Natural killer cell (primary cell): ENCODE data around the gene CATSPERB. TPM values are rescaled to one million over a fixed set of nuclear protein-coding genes. Genes with fewer than 3 reads are reported as not detected.
"Not testable (repeated sequence)": the region's sequence is repeated elsewhere in the genome, so short reads cannot be mapped to it uniquely, and the experiment has no call there.

Source experiments
- ATAC-seq, 3 donors: fragments of 150-1000 bp in 2 of 3; fragments of 200-7000 bp in 1 of 3; cut with Tn5 transposase; 1 replicate in 1 of 3; 2 replicates in 2 of 3; pipeline ENCODE4 v1.10.0; 2021; ENCODE audit warnings: mild to moderate bottlenecking in 2 of 3, moderate library complexity in 2 of 3
- DNase-seq, 2 donors: peaks; one replicate each; pipeline versions ENCODE4 v3.0.0 to v3.0.0-alpha.2; 2013 to 2021; ENCODE audit warnings: mixed read lengths in 1 of 2
- H3K27ac ChIP-seq: one replicate; pipeline ENCODE4 v1.5.1; 2013; ENCODE audit warnings: mild to moderate bottlenecking, low read length
- H3K27me3 ChIP-seq: one replicate; pipeline ENCODE4 v1.6.1; 2013; ENCODE audit warnings: low read length; ENCODE audit not compliant: control insufficient read depth, insufficient read depth
- H3K36me3 ChIP-seq: one replicate; pipeline ENCODE4 v1.6.1; 2013; ENCODE audit warnings: low read length; ENCODE audit not compliant: control insufficient read depth, insufficient read depth
- H3K4me1 ChIP-seq: one replicate; pipeline ENCODE4 v1.6.1; 2013; ENCODE audit warnings: low read length; ENCODE audit not compliant: control insufficient read depth, insufficient read depth
- H3K4me3 ChIP-seq: one replicate; pipeline ENCODE4 v1.5.1; 2013; ENCODE audit warnings: low read length
- H3K9me3 ChIP-seq: one replicate; pipeline ENCODE4 v1.6.1; 2013; ENCODE audit warnings: low read length; ENCODE audit not compliant: control insufficient read depth, insufficient read depth
- H3K27ac Mint-ChIP-seq, 2 donors: one replicate each; pipeline ENCODE4 v1.8.0; 2022; ENCODE audit warnings: mild to moderate bottlenecking in 2 of 2, mixed read lengths in 2 of 2, moderate library complexity in 1 of 2
- H3K27me3 Mint-ChIP-seq, 2 donors: one replicate each; pipeline ENCODE4 v1.8.0; 2022; ENCODE audit warnings: low read depth in 2 of 2, mixed read lengths in 2 of 2
- H3K36me3 Mint-ChIP-seq: one replicate; pipeline ENCODE4 v1.8.0; 2022; ENCODE audit warnings: mixed read lengths
- H3K4me1 Mint-ChIP-seq, 2 donors: one replicate each; pipeline ENCODE4 v1.8.0; 2022; ENCODE audit warnings: mixed read lengths in 2 of 2
- H3K4me3 Mint-ChIP-seq: one replicate; pipeline ENCODE4 v1.8.0; 2022; ENCODE audit warnings: mild to moderate bottlenecking, moderate library complexity, mixed read lengths
- H3K9me3 Mint-ChIP-seq, 2 donors: one replicate each; pipeline ENCODE4 v1.8.0; 2022; ENCODE audit warnings: mixed read lengths in 2 of 2
- CTCF ChIP-seq: fragments of 200-600 bp; IDR thresholded peaks from one replicate; pipeline ENCODE4 v1.8.0; 2022; ENCODE audit warnings: antibody characterized with exemption
- WGBS: methylation state at CpG from one replicate; pipeline ENCODE4 v1.1.7; 2013; ENCODE audit warnings: missing lambda C conversion rate; ENCODE audit not compliant: insufficient coverage; 5-methylcytosine and 5-hydroxymethylcytosine counted together
- intact Hi-C: fragments of 100-400 bp; cut with micrococcal nuclease; formaldehyde crosslinking; loops from one replicate; pipeline ENCODE4 v1.14.2; 2022
- total RNA-seq, 4 donors: library from RNA; stranded (reverse); fragments of 120-200 nt in 1 of 4; gene quantifications; one replicate each; pipeline versions ENCODE4 v1.2.3 to v1.2.4, GENCODE V29; 2013 to 2022

CATSPERB gene
- total RNA-seq, 3 donors from 2014 or later (not counting 1 experiment from before 2014, with no cell fraction given), result 3.1 to 5.8 (median 4.2) TPM

- TF ChIP-seq CTCF, result no peak
- ATAC-seq (no peak), DNase-seq (no peak)
- H3K36me3 Mint-ChIP-seq, result no peaks in the 10 kb centered on the region
- H3K4me3 Mint-ChIP-seq, result no peak overlapping the region
- H3K4me3 ChIP-seq, result no peak overlapping the region
- intact Hi-C loops, result no loop called here
- no peaks in the 10 kb centered on the region for H3K4me1 Mint-ChIP-seq
- no peaks in the 10 kb centered on the region for H3K4me1 ChIP-seq
- H3K36me3 ChIP-seq, result no peaks in the 10 kb centered on the region
- H3K27me3 Mint-ChIP-seq, result peaks cover 3 to 8% of the 10 kb centered on the region in 2 donors
- no peaks in the 10 kb centered on the region for H3K9me3 Mint-ChIP-seq
- H3K27me3 ChIP-seq, result no peaks in the 10 kb centered on the region
- WGBS, result 100% methylated on average over 1 of the region's 1 CpG
- no peaks in the 10 kb centered on the region for H3K9me3 ChIP-seq
- no peak overlapping the region for H3K27ac Mint-ChIP-seq
- no peak overlapping the region for H3K27ac ChIP-seq
These were observed 13.5 kb upstream of the CATSPERB start for GRCh38 chr14:91745344-91745743.

- no peaks in the 10 kb centered on the region for H3K4me1 ChIP-seq
- Mint-ChIP-seq H3K36me3 (no peaks in the 10 kb centered on the region), H3K4me3 (no peak overlapping the region), H3K4me1 (no peaks in the 10 kb centered on the region), H3K27me3 (peaks cover 3 to 8% of the 10 kb centered on the region in 2 donors), H3K27ac (no peak overlapping the region), H3K9me3 (no peaks in the 10 kb centered on the region)
- no peak for DNase-seq
- WGBS, result 65% methylated on average over 2 of the region's 2 CpGs
- no peaks in the 10 kb centered on the region for H3K27me3 ChIP-seq
- intact Hi-C loops, result no loop called here
- ATAC-seq, result peak in 1 of 3 donors; percentile 12
- H3K27ac ChIP-seq, result no peak overlapping the region
- no peaks in the 10 kb centered on the region for H3K9me3 ChIP-seq
- no peaks in the 10 kb centered on the region for H3K36me3 ChIP-seq
- no peak overlapping the region for H3K4me3 ChIP-seq
- no peak for TF ChIP-seq CTCF
These were observed 12.2 kb upstream of the CATSPERB start for GRCh38 chr14:91744068-91744480.

- Mint-ChIP-seq H3K36me3 (no peaks in the 10 kb centered on the region), H3K27me3 (peaks cover 0 to 8% of the 10 kb centered on the region in 2 donors), H3K9me3 (no peaks in the 10 kb centered on the region), H3K4me1 (no peaks in the 10 kb centered on the region), H3K4me3 (no peak overlapping the region), H3K27ac (no peak overlapping the region)
- no peak for TF ChIP-seq CTCF
- Histone ChIP-seq H3K27me3 (no peaks in the 10 kb centered on the region), H3K4me3 (no peak overlapping the region), H3K36me3 (no peaks in the 10 kb centered on the region), H3K4me1 (no peaks in the 10 kb centered on the region), H3K9me3 (no peaks in the 10 kb centered on the region), H3K27ac (no peak overlapping the region)
- no peak for DNase-seq
- ATAC-seq, result no peak
- 98% methylated on average over 2 of the region's 2 CpGs for WGBS
- intact Hi-C loops, result no loop called here
These were observed 11.4 kb upstream of the CATSPERB start for GRCh38 chr14:91743305-91743653.

GRCh38 chr14:91742621-91743304 is 10.9 kb upstream of the CATSPERB start:
- TF ChIP-seq CTCF, result no peak
- 100% methylated on average over 1 of the region's 1 CpG for WGBS
- Mint-ChIP-seq H3K4me1 (no peaks in the 10 kb centered on the region), H3K4me3 (no peak overlapping the region), H3K9me3 (no peaks in the 10 kb centered on the region), H3K27me3 (peaks cover 4% of the 10 kb centered on the region in 2 donors), H3K27ac (no peak overlapping the region), H3K36me3 (no peaks in the 10 kb centered on the region)
- no peak overlapping the region for H3K27ac ChIP-seq
- no peak overlapping the region for H3K4me3 ChIP-seq
- no peaks in the 10 kb centered on the region for H3K27me3 ChIP-seq
- intact Hi-C loops, result no loop called here
- ATAC-seq (no peak), DNase-seq (no peak)
- H3K4me1 ChIP-seq, result no peaks in the 10 kb centered on the region
- H3K36me3 ChIP-seq, result no peaks in the 10 kb centered on the region
- H3K9me3 ChIP-seq, result no peaks in the 10 kb centered on the region

GRCh38 chr14:91739867-91740266 is 8.0 kb upstream of the CATSPERB start:
- ATAC-seq, H3K27me3 ChIP-seq, H3K4me1 Mint-ChIP-seq, H3K9me3 Mint-ChIP-seq, H3K4me1 ChIP-seq, DNase-seq, H3K36me3 Mint-ChIP-seq, H3K4me3 Mint-ChIP-seq, H3K4me3 ChIP-seq, H3K27ac Mint-ChIP-seq, H3K36me3 ChIP-seq, H3K27me3 Mint-ChIP-seq, intact Hi-C loops, H3K27ac ChIP-seq, H3K9me3 ChIP-seq: not testable (repeated sequence)
- 100% methylated on average over 1 of the region's 2 CpGs for WGBS
